MCF 10A (cell line): ENCODE measurements around the gene CDH26. TPM values are rescaled to one million over a fixed set of nuclear protein-coding genes. Genes with fewer than 3 reads are reported as not detected.
"Not testable (repeated sequence)": the region's sequence is repeated elsewhere in the genome, so short reads cannot be mapped to it uniquely, and the experiment has no call there.

Experiments used
- BruUV-seq: library from RNA; stranded (reverse); fragments of 400-500 nt; replicated peaks from 2 replicates; lab custom pipeline; 2021; lab: Mats Ljungman, UMichigan
- CTCF ChIA-PET: fragments of 300-600 bp; sonication (Branson Sonifier 250); formaldehyde crosslinking; extraction: SDS; loops from one replicate; lab custom pipeline; 2021; ENCODE audit warnings: antibody characterized with exemption, inconsistent platforms; lab: Yijun Ruan, JAX
- POLR2A ChIA-PET: fragments of 300-600, 350-650 bp; sonication (Branson Sonifier 250); formaldehyde crosslinking; extraction: SDS; loops from one replicate; lab custom pipeline; 2020; ENCODE audit warnings: antibody characterized with exemption, inconsistent platforms; lab: Yijun Ruan, JAX
- DNase-seq: peaks from one replicate; pipeline ENCODE4 v3.0.0-alpha.2; 2018; ENCODE audit not compliant: unreplicated experiment
- H3K27ac Mint-ChIP-seq: one replicate; pipeline ENCODE4 v1.8.0; 2022; ENCODE audit warnings: mild to moderate bottlenecking, low read depth, mixed read lengths; ENCODE audit not compliant: unreplicated experiment
- H3K27me3 Mint-ChIP-seq: one replicate; pipeline ENCODE4 v1.8.0; 2022; ENCODE audit warnings: mixed read lengths; ENCODE audit not compliant: insufficient read depth, unreplicated experiment
- H3K36me3 Mint-ChIP-seq: one replicate; pipeline ENCODE4 v1.8.0; 2022; ENCODE audit warnings: mild to moderate bottlenecking, moderate library complexity, mixed read lengths; ENCODE audit not compliant: insufficient read depth, unreplicated experiment
- H3K4me1 Mint-ChIP-seq: one replicate; pipeline ENCODE4 v1.8.0; 2022; ENCODE audit warnings: mixed read lengths; ENCODE audit not compliant: insufficient read depth, unreplicated experiment
- H3K4me3 Mint-ChIP-seq: one replicate; pipeline ENCODE4 v1.8.0; 2022; ENCODE audit warnings: mild to moderate bottlenecking, moderate library complexity, mixed read lengths; ENCODE audit not compliant: unreplicated experiment
- H3K9me3 Mint-ChIP-seq: one replicate; pipeline ENCODE4 v1.8.0; 2022; ENCODE audit warnings: mixed read lengths; ENCODE audit not compliant: unreplicated experiment
- intact Hi-C: fragments of 100-400 bp; cut with micrococcal nuclease; formaldehyde crosslinking; loops from 2 replicates; pipeline ENCODE4 v1.14.1; 2022
- total RNA-seq: library from RNA; stranded (reverse); gene quantifications from 2 replicates; pipeline ENCODE4 v1.2.3, GENCODE V29; 2022
- TF ChIP-seq, protein P1 (sequence below): fragments of 200-600 bp; IDR thresholded peaks from one replicate; pipeline ENCODE4 v1.8.0; 2022; ENCODE audit warnings: antibody characterized with exemption, mild to moderate bottlenecking; ENCODE audit not compliant: unreplicated experiment

The CDH26 gene
- total RNA-seq, 1 experiment from 2014 or later = 0.12 TPM

DNA sequence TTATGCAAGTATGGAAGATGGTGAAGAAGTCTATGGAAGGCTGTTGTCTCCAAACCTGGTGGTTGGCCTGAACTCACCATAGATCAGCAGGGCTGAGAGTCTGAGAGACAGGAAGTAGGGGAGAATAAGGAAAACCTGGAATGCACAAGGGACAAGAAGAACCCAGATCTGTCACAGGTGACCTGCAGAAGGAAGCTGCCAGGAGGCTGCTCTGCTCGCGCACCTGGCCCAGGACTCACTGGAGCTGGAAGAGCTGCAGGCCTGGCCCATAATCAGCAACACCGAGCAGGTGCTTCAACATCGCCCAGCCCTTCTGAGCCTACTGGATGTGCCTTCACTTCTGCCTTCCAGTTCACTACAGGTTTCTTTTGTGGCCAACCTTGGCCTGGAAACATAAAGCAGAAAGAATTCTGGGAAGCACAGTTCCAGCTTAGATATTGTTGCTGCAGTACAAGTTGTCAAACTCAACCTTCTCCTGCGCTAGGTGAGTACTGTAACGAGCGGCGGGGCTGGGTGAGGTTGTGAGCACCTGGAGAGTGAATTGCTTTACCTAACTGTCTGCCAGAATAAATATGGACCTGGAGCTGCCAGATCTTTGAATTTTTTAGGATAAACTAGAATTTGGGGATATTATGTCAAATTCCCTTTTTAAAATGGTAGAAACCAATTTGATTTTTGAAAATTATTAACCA, 82.4 kb downstream of the CDH26 start:
- intact Hi-C loops = no loop called here
- ChIA-PET POLR2A (interaction anchor here (0.8 to 4.5 kb wide), 4 partner anchors 15 to 85 kb away, joined by 3 to 18 read pairs (median 4); no protein-coding TSS in a partner anchor), CTCF (interaction anchor here (0.6 to 1.0 kb wide), 4 partner anchors 9 to 222 kb away, joined by 3 to 4 read pairs (median 4); no protein-coding TSS in a partner anchor)
- H3K27ac Mint-ChIP-seq = no peak overlapping the region
- no peaks in the 10 kb centered on the region for H3K36me3 Mint-ChIP-seq
- peaks cover 18% of the 10 kb centered on the region for H3K4me1 Mint-ChIP-seq
- no peaks in the 10 kb centered on the region for H3K9me3 Mint-ChIP-seq
- DNase-seq = no peak
- no TSS peak for BruUV-seq
- no peak overlapping the region for H3K4me3 Mint-ChIP-seq
- no peaks in the 10 kb centered on the region for H3K27me3 Mint-ChIP-seq
- TF ChIP-seq, protein P1, sequence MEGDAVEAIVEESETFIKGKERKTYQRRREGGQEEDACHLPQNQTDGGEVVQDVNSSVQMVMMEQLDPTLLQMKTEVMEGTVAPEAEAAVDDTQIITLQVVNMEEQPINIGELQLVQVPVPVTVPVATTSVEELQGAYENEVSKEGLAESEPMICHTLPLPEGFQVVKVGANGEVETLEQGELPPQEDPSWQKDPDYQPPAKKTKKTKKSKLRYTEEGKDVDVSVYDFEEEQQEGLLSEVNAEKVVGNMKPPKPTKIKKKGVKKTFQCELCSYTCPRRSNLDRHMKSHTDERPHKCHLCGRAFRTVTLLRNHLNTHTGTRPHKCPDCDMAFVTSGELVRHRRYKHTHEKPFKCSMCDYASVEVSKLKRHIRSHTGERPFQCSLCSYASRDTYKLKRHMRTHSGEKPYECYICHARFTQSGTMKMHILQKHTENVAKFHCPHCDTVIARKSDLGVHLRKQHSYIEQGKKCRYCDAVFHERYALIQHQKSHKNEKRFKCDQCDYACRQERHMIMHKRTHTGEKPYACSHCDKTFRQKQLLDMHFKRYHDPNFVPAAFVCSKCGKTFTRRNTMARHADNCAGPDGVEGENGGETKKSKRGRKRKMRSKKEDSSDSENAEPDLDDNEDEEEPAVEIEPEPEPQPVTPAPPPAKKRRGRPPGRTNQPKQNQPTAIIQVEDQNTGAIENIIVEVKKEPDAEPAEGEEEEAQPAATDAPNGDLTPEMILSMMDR = no peak

DNA sequence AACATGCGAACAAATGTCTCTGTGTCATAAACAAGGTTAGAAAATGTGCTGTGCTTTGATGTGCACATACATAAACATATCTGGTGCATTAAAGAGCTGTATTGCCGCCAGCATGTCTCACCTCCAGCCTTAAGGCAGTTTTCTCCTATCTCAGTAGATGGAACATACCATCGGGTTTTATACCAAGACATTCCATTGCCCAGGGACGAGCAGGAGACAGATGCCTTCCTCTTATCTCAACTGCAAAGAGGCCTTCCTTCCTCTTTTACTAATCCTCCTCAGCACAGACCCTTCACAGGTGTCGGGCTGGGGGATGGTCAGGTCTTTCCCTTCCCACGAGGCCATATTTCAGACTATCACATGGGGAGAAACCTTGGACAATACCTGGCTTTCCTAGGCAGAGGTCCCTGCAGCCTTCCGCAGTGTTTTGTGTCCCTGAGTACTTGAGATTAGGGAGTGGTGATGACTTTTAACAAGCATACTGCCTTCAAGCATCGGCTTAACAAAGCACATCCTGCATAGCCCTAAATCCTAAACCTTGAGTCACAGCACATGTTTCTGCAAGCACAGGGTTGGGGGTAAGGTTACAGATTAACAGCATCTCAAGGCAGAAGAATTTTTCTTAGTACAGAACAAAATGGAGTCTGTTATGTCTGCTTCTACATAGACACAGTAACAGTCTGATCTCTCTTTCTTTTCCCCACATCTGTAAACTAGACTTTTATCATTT, 83.4 kb downstream of the CDH26 start:
- H3K36me3 Mint-ChIP-seq, H3K4me3 Mint-ChIP-seq, H3K27me3 Mint-ChIP-seq, H3K9me3 Mint-ChIP-seq, H3K27ac Mint-ChIP-seq, intact Hi-C loops: not testable (repeated sequence)
- ChIA-PET CTCF (interaction anchor here (0.6 to 2.5 kb wide), 3 partner anchors 8 to 92 kb away, joined by 4 to 11 read pairs (median 5); no protein-coding TSS in a partner anchor), POLR2A (interaction anchor here (1.5 to 4.5 kb wide), 2 partner anchors 50 to 69 kb away, joined by 6 to 18 read pairs; no protein-coding TSS in a partner anchor)
- peaks cover 23% of the 10 kb centered on the region for H3K4me1 Mint-ChIP-seq
- BruUV-seq = TSS peak; percentile 40
- DNase-seq = peak; percentile 62

DNA sequence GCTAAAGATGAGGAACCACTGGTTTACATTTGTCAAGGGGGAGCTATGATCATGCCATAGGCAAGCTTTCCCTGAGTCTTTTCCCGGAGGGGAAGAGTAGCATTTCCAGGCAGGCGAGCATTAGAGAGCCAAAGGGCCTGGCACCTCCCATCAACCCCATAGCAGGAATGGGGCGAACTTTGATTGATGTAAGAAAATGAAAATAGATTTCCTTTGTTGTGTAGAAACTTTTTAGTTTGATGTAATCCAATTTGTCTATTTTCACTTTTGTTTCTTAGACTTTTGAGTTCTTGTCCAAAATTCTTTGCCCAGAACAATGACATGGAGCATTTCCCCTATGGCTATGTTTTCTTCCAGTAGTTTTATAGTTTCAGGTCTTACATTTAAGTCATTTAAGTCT, 85.2 kb downstream of the CDH26 start:
- Mint-ChIP-seq H3K27ac (no peak overlapping the region), H3K9me3 (no peaks in the 10 kb centered on the region), H3K4me3 (no peak overlapping the region), H3K36me3 (no peaks in the 10 kb centered on the region), H3K27me3 (no peaks in the 10 kb centered on the region), H3K4me1 (peaks cover 23% of the 10 kb centered on the region)
- POLR2A ChIA-PET = interaction anchor here (1.2 to 4.5 kb wide), 4 partner anchors 20 to 105 kb away, joined by 4 to 18 read pairs (median 5); no protein-coding TSS in a partner anchor
- CTCF ChIA-PET = interaction anchor here (0.9 to 2.5 kb wide), 3 partner anchors 9 to 94 kb away, joined by 3 to 11 read pairs (median 6); no protein-coding TSS in a partner anchor
- DNase-seq = no peak
- TF ChIP-seq, protein P1 = no peak
- intact Hi-C loops = no loop called here
- no TSS peak for BruUV-seq

DNA sequence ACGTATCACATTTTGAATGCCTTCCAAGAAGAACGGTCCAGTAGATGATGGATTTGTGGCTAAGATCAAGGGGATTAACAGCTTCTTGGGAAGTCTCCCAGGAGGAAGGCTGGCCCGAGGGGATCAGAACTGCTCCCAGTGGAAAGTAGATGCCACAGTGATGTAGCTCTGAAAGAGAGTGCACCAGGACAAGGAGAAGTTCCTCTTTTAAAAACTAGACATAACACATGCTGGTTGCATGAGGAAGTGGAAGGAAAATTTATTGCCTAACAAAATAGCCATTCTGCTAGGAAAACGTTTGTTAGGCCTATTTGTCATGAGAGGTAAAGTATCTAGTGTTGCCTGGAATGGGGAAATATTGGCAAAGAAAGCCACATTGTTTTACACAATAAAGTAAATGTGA, 87.8 kb downstream of the CDH26 start:
- no peak overlapping the region for H3K27ac Mint-ChIP-seq
- H3K9me3 Mint-ChIP-seq = no peaks in the 10 kb centered on the region
- CTCF ChIA-PET = interaction anchor here (0.6 to 14.5 kb wide), 7 partner anchors 10 to 1914 kb away, joined by 3 to 360 read pairs (median 3); partner anchors contain the start of gene CDH26

More for the DNA sequence above, 87.8 kb downstream of the CDH26 start:
- H3K4me1 Mint-ChIP-seq = peaks cover 23% of the 10 kb centered on the region
- intact Hi-C loops = no loop called here
- no peak for DNase-seq
- POLR2A ChIA-PET = interaction anchor here (1.0 kb wide), 1 partner anchor 60 kb away, joined by 3 read pairs; no protein-coding TSS in a partner anchor
- no peaks in the 10 kb centered on the region for H3K36me3 Mint-ChIP-seq
- no peaks in the 10 kb centered on the region for H3K27me3 Mint-ChIP-seq
- TF ChIP-seq, protein P1 = no peak
- BruUV-seq = no TSS peak
- H3K4me3 Mint-ChIP-seq = no peak overlapping the region
